Measurements from ENCODE around the gene TBC1D32. TPM values are rescaled to one million over a fixed set of nuclear protein-coding genes. Genes with fewer than 3 reads are reported as not detected.
"Not testable (repeated sequence)": the region's sequence is repeated elsewhere in the genome, so short reads cannot be mapped to it uniquely, and the experiment has no call there.

The TBC1D32 gene
- total RNA-seq, 2 donors from 2014 or later: 4.3 to 5.5 TPM

DNA sequence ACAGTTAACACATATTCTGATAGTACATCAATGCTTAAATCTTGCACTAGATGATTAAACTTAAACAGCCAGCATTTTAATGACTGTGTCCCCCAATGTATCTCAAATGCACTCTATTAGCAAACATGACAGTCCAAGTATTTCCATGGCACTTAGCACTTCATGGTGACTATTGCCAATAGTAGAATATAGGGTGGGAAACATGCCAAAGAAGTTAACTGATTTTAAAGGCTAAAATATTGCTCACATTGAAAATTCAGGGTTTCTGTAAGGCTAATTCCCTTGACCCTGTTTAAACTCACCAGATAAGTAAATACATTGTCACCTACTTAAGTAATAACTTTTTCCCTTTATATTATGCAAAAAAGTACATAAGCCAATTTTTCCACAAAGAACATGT is 266.9 kb downstream of the TBC1D32 start:
- Histone ChIP-seq H3K36me3 (no peaks in the 10 kb centered on the region), H3K27me3 (no peaks in the 10 kb centered on the region), H3K27ac (no peak overlapping the region), H3K9me3 (peaks cover 0 to 3% of the 10 kb centered on the region in 2 donors), H3K4me1 (no peaks in the 10 kb centered on the region), H3K4me3 (no peak overlapping the region)
- DNase-seq (ENCODE audit: low spot score): no peak
- TF ChIP-seq, protein P1, sequence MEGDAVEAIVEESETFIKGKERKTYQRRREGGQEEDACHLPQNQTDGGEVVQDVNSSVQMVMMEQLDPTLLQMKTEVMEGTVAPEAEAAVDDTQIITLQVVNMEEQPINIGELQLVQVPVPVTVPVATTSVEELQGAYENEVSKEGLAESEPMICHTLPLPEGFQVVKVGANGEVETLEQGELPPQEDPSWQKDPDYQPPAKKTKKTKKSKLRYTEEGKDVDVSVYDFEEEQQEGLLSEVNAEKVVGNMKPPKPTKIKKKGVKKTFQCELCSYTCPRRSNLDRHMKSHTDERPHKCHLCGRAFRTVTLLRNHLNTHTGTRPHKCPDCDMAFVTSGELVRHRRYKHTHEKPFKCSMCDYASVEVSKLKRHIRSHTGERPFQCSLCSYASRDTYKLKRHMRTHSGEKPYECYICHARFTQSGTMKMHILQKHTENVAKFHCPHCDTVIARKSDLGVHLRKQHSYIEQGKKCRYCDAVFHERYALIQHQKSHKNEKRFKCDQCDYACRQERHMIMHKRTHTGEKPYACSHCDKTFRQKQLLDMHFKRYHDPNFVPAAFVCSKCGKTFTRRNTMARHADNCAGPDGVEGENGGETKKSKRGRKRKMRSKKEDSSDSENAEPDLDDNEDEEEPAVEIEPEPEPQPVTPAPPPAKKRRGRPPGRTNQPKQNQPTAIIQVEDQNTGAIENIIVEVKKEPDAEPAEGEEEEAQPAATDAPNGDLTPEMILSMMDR (IDR thresholded peaks at IDR 0.05): no peak

DNA sequence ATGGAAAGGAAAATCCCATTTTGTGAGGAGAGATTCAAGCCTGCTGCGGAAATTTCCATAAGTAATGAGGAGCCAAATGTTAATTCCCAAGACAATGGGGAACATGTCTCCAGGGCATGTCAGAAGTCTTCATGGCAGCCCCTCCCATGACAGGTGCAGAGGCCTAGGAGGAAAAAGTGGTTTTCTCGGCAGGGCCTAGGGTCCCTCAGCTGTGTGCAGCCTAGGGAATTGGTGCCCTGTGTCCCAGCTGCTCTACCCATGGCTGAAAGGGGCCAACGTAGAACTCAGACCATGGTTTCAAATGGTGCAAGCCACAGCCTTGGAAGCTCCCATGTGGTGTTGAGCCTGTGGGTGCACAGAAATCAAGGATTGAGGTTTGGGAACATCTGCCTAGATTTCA is 269.9 kb downstream of the TBC1D32 start:
- no peak overlapping the region for H3K4me3 ChIP-seq
- TF ChIP-seq, protein P1 (IDR thresholded peaks at IDR 0.05): no peak
- H3K9me3 ChIP-seq: no peaks in the 10 kb centered on the region
- DNase-seq (ENCODE audit: low spot score): no peak
- no peaks in the 10 kb centered on the region for H3K4me1 ChIP-seq
- H3K27ac ChIP-seq: no peak overlapping the region
- no peaks in the 10 kb centered on the region for H3K27me3 ChIP-seq
- H3K36me3 ChIP-seq: no peaks in the 10 kb centered on the region

DNA sequence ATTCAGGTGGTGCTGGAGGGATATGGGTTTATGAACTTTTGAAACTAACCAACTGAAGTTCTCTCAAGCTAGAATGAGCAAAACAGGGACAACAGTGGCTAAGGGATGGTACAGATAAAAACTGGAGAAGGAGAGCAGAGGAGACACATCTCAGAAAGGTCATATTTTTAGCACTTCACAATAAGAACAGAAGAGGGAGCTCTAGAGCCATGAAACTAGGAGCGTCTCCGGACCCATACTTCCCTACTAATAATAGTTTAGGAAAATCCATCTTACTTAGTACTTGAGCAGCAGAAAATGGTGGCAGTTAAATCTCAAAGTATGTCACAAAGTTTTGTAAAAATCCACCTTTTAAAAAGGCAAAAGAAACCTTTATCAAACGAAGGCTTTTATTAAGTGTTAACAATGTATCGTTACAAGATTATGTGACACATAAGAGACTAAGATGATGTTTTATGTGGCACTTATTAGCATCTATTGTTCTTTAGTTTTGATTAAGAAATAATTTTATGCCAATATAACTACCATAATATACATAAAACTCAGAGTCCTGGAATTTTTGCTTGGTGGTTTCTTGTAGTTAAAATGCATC is 278.6 kb downstream of the TBC1D32 start:
- TF ChIP-seq, protein P1 (IDR thresholded peaks at IDR 0.05): peak; percentile 42 to 77

DNA sequence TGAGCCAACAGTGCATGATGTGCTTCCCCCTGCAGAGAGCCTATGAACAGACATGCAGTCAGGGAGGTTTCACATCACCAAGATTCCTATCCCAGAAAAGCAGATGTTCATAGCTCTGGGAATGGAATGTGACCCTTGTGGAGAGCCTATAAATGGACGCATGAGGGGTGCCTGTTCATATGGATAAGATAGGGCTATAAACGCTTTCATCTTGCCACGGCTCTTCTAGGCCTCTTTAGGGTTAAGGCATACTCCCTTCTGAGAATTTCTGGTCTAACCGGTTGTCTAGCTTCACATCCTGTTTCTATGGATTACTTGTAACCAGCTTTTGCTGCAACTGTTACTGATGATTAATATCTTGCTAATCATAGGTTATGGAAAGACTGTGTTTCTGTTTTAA is 285.7 kb downstream of the TBC1D32 start:
- H3K27ac ChIP-seq; H3K36me3 ChIP-seq; H3K9me3 ChIP-seq; H3K4me1 ChIP-seq; DNase-seq (ENCODE audit: low spot score); H3K4me3 ChIP-seq; H3K27me3 ChIP-seq: not testable (repeated sequence)

More for the DNA sequence above, 278.6 kb downstream of the TBC1D32 start:
- no peak for DNase-seq (ENCODE audit: low spot score)
- Histone ChIP-seq H3K9me3 (no peaks in the 10 kb centered on the region), H3K4me3 (no peak overlapping the region), H3K4me1 (no peaks in the 10 kb centered on the region), H3K36me3 (no peaks in the 10 kb centered on the region), H3K27me3 (no peaks in the 10 kb centered on the region), H3K27ac (no peak overlapping the region)

DNA sequence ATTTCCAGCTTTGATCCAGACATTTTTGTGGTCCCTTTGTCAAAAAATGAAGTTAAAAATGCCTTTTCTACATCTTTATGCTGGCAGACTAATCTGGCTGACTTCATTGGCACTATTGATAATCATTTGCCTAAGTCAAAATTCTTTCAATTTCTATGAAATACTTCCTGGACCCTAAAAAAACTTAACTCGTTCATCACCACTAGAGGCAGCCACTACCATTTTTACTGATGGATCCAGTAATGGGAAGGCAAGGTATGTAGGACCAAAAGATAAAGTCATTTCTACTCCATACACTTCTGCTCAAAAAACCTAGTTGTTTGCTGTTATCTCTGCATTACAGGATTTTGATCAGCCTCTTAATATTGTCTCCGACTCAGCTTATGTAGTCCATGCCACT is 289.4 kb downstream of the TBC1D32 start:
- not testable (repeated sequence) for H3K9me3 ChIP-seq; H3K27ac ChIP-seq; H3K27me3 ChIP-seq; H3K4me3 ChIP-seq; H3K36me3 ChIP-seq; H3K4me1 ChIP-seq; DNase-seq (ENCODE audit: low spot score)

DNA sequence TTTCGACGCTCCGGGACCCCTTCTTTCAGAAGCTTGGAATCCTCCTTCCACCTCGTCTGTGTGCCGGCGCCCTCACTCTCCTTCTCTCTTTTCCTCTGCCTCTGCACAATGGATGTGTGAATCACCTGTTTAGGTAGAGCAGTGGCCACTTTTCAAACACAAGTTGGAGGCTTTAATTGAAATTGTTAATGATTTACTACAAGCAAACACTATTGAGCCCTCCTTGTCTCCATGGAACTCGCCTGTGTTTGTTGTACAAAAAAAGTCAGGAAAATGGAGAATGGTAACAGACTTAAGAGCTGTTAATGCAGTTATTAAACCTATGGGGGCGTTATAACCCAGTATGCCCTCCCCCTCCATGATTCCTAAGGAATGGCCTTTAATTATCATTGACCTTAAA is 290.6 kb downstream of the TBC1D32 start:
- H3K4me3 ChIP-seq; H3K36me3 ChIP-seq; DNase-seq (ENCODE audit: low spot score); H3K27ac ChIP-seq; H3K27me3 ChIP-seq; H3K9me3 ChIP-seq; H3K4me1 ChIP-seq: not testable (repeated sequence)

DNA sequence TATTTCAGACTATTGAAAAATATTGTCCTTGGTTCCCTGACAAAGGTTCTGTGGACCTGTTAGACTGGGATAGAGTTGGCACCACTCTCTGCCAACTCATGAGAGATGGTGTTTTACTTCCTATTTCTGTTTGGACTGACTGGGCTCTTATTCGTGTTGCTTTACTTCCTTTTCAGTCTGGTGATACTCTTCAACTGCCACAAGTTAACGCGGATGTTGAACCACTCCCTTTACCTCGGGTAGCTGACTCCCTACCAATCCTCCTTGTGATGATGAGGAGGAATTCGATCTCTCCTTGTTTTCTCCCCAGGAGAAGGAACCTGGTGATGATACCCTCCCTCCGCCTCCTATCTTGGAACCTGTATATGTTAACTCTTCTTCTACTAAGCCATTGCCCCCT is 291.1 kb downstream of the TBC1D32 start:
- H3K27me3 ChIP-seq; H3K27ac ChIP-seq; DNase-seq (ENCODE audit: low spot score); H3K4me3 ChIP-seq; H3K36me3 ChIP-seq; H3K9me3 ChIP-seq; H3K4me1 ChIP-seq: not testable (repeated sequence)

DNA sequence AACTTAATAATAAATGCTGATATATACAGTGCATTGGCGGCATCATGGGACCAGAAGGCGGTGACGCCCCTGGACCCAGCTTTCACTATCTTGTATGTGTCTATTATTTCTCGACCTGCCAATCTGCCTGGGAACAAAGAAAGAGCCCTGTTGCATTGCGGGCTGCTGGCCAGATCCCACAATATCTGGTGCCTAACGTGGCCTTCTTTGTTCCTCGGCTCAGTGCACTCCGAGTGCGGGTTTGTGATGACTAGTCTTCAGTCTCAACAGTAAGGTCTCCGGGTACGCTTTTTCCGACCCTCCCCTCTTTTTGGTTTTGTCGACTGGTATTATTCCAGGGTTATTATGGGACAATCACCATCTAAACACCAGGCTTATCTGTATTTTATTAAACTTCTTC is 291.5 kb downstream of the TBC1D32 start:
- no peak for DNase-seq (ENCODE audit: low spot score)
- Histone ChIP-seq H3K4me3 (no peak overlapping the region), H3K27ac (no peak overlapping the region), H3K9me3 (no peaks in the 10 kb centered on the region), H3K36me3 (no peaks in the 10 kb centered on the region), H3K27me3 (no peaks in the 10 kb centered on the region), H3K4me1 (no peaks in the 10 kb centered on the region)
- TF ChIP-seq, protein P1 (IDR thresholded peaks at IDR 0.05): no peak
